Hematopoietic multipotent progenitor cell treated with erythropoietin and hydrocortisone succinate and interleukin-3 and kit ligand, for 17 days (in vitro differentiated cells): ENCODE results near the gene LDLRAP1.
A peak's percentile ranks its signal among the peaks of the same experiment; 100 is the strongest.
"Not testable (repeated sequence)": the region's sequence is repeated elsewhere in the genome, so short reads cannot be mapped to it uniquely, and the experiment has no call there.

Source experiments
- DNase-seq: peaks from one replicate; pipeline ENCODE4 v3.0.0-alpha.2; 2015; ENCODE audit warnings: low spot score

Gene LDLRAP1

GRCh38 chr1:25577134-25577920 is 33.9 kb downstream of the LDLRAP1 start:
- no peak for DNase-seq

GRCh38 chr1:25579292-25580252 is 36.2 kb downstream of the LDLRAP1 start:
- DNase-seq = no peak

GRCh38 chr1:25580927-25581326 is 37.5 kb downstream of the LDLRAP1 start:
- DNase-seq = no peak

- no peak for DNase-seq
These were observed 38.4 kb downstream of the LDLRAP1 start for GRCh38 chr1:25581764-25582163.

- no peak for DNase-seq
These were observed 40.3 kb downstream of the LDLRAP1 start for GRCh38 chr1:25583519-25584370.

- DNase-seq = no peak
These were observed 42.8 kb downstream of the LDLRAP1 start for GRCh38 chr1:25586181-25586588.

GRCh38 chr1:25587290-25587689 is 43.9 kb downstream of the LDLRAP1 start:
- DNase-seq = no peak

- not testable (repeated sequence) for DNase-seq
These were observed 44.8 kb downstream of the LDLRAP1 start for GRCh38 chr1:25588224-25588623.

- not testable (repeated sequence) for DNase-seq
These were observed 45.4 kb downstream of the LDLRAP1 start for GRCh38 chr1:25588786-25589185.

GRCh38 chr1:25590096-25590824 is 46.9 kb downstream of the LDLRAP1 start:
- DNase-seq = no peak

GRCh38 chr1:25593861-25594260 is 50.5 kb downstream of the LDLRAP1 start:
- no peak for DNase-seq

GRCh38 chr1:25594971-25595370 is 51.6 kb downstream of the LDLRAP1 start:
- no peak for DNase-seq

- not testable (repeated sequence) for DNase-seq
These were observed 53.2 kb downstream of the LDLRAP1 start for GRCh38 chr1:25596641-25597040.

- DNase-seq = no peak
These were observed 55.5 kb downstream of the LDLRAP1 start for GRCh38 chr1:25598879-25599278.

- no peak for DNase-seq
These were observed 56.7 kb downstream of the LDLRAP1 start for GRCh38 chr1:25599969-25600610.

GRCh38 chr1:25600971-25601699 is 57.7 kb downstream of the LDLRAP1 start:
- DNase-seq = not testable (repeated sequence)

GRCh38 chr1:25603779-25604538 is 60.6 kb downstream of the LDLRAP1 start:
- DNase-seq = not testable (repeated sequence)

GRCh38 chr1:25607123-25607522 is 63.7 kb downstream of the LDLRAP1 start:
- no peak for DNase-seq

GRCh38 chr1:25608488-25609178 is 65.2 kb downstream of the LDLRAP1 start:
- peak; percentile 75 for DNase-seq
